ENCODE results near the gene CALML3.

The CALML3 gene

DNA sequence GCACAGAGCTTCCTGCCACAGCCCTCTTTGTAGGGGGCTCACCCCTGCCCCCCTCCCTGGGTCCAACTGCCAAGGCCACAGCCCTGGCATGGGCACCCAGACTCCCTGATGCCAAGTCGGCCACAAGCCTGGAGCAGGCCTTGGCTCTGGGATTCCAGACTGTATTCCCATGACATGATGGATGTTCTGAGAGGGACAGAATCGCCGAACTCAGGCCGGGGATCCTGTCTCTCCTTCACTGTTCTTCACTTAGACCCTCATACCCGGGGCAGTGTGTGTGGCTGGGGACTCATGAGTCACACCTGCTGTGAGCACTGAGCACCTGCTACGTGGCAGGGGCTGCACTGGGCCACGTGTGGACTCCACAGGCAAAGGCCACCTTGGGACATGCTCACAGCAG is 33.3 kb upstream of the CALML3 start:
- no peak for DNase-seq (ENCODE audit: low read depth)

DNA sequence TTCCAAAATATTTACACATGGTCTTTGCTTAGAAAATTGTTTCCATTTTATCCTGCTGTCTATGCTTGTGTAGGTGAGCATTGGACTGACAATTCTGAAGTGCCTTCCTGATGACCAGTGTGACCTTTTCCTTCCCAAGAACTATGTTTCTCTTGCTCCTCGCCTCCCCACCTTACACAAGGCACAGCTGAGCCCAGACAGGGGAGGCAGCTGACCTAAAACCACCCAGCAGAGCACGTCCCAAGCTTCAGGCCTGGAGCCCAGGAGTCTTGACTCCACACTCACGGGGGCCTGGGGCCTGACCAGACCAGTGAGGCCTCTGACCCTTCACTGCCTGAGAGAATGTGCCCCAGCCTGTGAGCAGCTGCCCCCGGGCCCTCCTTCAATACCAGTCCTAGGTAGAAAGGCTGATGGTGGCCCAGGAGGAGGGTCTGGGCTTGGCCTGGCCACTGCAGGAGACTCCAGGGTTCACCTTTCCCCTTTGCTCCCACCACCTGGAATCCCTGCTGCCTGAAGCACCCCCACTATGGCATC is 32.4 kb upstream of the CALML3 start:
- DNase-seq (ENCODE audit: low read depth): no peak

GRCh38 chr10:5492929-5493576 is 31.7 kb upstream of the CALML3 start:
- DNase-seq (ENCODE audit: low read depth): no peak

DNA sequence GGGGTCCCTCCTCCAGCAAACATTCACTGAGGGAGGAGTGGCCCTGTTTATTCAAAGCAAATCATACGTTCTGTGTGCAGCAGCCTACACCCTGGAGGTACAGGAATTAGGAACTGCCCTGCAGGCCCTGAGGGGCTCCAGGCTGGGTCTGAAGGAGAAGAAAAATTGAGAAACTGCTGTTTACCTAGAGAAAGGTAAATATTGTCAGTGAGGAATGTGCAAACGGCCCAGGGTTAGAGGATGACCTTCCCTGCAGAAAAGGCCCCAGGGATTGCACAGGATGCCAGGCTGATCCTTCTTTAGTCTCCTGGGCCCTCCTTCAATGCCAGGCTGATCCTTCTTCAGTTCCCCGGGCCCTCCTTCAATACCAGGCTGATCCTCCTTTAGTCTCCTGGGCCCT is 31.1 kb upstream of the CALML3 start:
- no peak for DNase-seq (ENCODE audit: low read depth)

GRCh38 chr10:5494611-5495010 is 30.1 kb upstream of the CALML3 start:
- DNase-seq (ENCODE audit: low read depth): no peak

DNA sequence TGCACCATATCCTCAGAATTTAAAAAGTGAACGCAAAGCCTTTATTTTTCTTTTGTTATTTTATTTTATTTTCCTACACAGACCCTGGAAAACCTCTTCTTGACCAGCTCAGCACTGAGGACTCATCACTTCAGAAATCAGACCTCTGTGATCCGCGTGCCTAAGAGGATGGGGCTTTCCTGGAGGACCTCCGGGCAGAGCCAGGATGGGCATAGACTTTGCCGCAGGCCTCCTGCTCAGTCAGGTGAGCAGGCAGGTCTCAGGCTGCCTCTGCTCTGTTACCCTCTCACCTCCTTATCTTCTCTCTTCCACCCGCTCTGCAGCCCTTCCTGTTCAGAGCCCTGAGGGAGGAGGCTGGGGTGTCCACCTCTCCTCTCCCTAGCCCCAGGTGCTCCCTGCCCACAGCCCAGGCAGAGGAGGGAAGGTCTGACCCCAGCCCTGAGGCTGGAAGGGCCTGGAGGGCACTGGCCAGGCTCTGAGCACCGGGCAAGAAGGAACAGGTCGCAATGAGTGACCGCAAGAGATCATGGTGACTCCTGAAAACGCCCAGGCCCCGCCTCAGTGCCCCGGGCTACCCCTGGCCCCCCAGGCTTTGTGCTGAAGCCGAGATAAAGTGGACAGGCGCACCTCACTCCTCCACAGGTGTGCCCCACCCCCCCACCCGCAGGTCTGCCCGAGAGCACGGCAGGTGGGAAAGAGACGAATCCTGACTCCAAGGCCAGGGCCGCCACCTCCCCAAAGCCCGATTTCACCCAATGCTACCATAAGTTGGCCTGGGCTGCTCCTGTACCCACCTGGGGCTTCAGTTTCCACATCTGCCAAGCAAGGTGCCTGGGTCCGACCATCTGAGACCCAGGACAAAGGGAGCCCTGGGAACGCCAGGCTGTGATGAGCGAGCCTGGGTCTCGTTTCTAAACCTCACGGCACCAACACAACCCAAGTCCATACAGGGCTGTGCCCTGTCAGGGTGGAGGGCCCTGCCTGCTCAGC is 28.2 kb upstream of the CALML3 start:
- no peak for DNase-seq (ENCODE audit: low read depth)

DNA sequence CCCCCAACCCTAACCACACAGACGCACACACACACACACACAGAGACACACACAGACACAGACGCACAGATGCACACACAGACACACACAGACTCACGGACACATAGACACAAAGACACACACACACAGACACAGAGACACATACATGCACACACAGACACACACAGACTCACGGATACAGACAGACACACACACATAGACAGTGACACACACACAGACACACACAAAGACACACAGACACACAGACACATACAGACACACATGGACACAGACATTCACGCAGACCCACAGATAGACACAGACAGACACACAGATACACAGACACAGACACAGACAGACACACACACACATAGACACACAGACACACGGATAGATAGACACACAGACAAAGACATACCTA is 27.5 kb upstream of the CALML3 start:
- no peak for DNase-seq (ENCODE audit: low read depth)

DNA sequence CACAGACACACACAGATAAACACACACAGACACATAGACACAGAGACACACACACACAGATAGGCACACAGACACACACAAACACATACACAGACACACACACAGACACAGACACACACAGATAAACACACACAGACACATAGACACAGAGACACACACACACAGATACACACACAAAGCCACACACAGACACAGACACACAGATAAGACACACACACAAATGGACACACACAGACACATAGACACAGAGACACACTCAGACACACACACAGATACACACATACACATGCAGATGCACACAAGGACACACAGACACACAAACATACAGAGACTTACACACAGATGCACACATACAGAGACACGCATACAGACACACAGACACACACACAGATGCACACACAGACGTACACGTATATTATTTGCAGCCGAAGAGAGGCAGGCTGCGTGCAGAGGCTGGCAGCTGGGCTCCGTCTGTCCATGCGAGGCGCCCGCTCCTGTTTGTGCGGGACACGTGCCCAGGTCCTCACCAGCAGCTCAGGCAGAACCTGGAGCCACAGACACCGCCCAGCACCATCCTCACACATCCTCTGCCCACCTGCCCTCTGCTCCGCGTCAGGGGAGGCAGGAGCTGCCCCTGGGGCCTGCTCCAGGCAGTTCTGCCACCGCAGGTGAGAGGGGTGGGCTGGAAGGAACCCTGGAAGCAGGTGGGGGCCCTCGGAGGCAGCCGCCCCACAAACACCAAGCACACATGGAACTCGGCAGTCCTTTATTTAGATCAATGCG is 26.6 kb upstream of the CALML3 start:
- DNase-seq (ENCODE audit: low read depth): no peak

- no peak for DNase-seq (ENCODE audit: low read depth)
Measured at GRCh38 chr10:5498791-5499492, 25.8 kb upstream of the CALML3 start.

GRCh38 chr10:5499493-5500140 is 25.1 kb upstream of the CALML3 start, which contains the start of gene CALML5:
Gene CALML5 (minus strand): TSS chr10:5499570. CDS start chr10:5499438, 132 bp downstream.
- no peak for DNase-seq (ENCODE audit: low read depth)

- DNase-seq (ENCODE audit: low read depth): no peak
Measured at GRCh38 chr10:5500162-5500670, 24.5 kb upstream of the CALML3 start.

DNA sequence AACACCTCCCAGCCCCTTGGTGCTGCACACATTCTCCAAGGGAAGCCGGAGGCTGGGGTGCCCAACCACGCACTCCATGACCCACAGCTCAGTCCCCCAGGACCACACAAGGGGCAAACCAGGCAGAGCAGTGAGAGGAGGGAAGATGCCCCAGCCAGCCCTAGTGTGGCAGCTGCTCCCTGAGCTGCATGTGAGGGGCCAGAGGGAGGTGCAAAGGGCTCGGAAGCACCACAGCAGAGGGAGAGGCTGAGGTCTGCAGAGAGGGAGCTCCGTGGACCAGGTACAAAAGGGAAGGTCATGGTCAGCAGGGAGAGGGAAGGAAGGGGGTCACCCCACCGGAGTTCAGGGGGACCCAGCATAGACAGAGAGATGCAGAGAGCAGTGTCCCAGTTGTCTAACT is 23.9 kb upstream of the CALML3 start:
- no peak for DNase-seq (ENCODE audit: low read depth)

DNA sequence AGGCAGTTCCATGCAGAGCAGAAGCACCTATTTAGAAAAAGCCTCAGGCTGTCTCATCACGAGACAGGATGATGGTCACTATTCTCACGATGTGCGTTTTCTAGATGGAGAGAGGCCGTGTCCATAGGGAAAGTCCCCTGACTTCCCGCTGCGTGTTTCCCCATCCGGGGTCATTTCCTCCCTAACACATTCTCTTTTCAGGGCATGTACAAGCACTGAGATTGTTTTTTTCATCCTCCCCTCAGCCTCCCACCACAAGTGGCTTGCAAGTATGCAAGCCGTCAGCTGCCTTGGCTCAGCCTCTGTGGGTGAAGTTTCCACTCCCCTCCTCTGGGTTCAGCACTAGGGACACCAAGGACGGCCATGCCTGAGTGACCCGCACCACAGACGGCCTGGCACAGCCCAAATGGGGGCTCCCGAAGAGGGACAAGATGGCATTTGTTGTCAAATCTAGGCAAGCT is 22.7 kb upstream of the CALML3 start:
- DNase-seq (ENCODE audit: low read depth): no peak

- no peak for DNase-seq (ENCODE audit: low read depth)
Measured at GRCh38 chr10:5502571-5503476, 21.9 kb upstream of the CALML3 start.

DNA sequence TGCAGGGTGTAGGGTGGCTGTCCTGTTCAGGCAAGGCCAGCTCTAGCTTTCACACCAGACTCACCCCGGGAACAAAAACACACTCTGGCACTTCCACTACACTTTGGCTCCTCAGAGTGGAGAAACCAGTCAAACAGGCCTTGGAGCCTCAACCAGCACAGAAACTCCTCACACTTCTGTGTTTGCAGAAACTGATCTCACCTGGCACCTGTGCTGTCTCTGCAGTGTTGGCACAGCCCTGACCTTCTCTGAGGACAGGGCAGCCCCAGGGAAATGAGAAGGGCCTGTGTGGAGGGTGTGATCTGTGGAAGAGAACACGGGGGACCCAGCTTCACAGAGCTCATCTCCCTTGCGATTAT is 21.3 kb upstream of the CALML3 start:
- no peak for DNase-seq (ENCODE audit: low read depth)

DNA sequence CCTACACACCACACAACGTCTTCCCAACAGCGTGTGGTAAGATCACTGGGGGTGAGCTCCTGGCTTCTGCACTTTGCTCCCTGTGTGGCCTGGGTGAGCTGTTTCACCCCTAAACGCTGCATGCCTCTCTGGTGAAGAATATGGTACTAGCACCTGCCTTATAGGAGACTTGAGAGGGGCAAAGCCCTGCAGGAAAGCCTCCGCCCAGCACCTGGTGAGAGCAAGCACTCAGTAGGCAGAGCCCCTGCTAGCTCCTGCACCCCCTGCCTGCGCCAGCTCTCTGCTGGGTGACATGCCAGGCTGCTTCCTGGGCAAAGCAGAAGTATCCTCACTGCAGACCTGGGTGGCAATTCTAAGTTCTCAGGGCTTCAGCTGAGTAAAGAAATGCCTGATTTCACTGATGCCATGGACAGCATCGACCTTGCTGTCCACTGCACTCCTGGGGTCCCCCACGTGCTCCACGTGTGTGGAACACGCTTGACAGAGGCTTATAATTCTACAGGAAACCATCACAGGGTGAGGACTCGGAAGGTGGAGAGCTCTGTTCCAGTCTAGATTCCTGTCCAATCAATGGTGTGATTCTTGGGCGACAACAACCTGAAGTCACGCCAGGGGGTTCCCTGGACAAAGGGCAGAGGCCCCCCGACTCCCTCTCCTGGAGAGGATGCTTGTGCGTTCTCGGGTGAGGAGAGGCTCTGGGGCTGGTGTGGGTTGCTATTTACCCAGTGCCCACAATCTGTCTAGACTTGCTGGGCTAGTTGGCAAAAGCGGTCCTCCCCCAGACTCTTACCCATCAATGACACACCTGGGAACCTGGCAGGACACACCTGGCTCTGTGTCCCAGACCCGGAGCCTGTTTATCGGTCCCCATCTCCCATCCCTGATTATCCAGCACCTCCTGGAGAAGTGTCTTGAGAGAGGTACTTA is 20.4 kb upstream of the CALML3 start:
- no peak for DNase-seq (ENCODE audit: low read depth)

- DNase-seq (ENCODE audit: low read depth): no peak
Measured at GRCh38 chr10:5506246-5506645, 18.5 kb upstream of the CALML3 start.
